Measurements from ENCODE around the gene COG8. TPM values are rescaled to one million over a fixed set of nuclear protein-coding genes. Genes with fewer than 3 reads are reported as not detected.
"Not testable (repeated sequence)": the region's sequence is repeated elsewhere in the genome, so short reads cannot be mapped to it uniquely, and the experiment has no call there.

COG8 gene
- total RNA-seq, 4 donors from 2014 or later, result 26.8 to 50.6 (median 39.4) TPM

DNA sequence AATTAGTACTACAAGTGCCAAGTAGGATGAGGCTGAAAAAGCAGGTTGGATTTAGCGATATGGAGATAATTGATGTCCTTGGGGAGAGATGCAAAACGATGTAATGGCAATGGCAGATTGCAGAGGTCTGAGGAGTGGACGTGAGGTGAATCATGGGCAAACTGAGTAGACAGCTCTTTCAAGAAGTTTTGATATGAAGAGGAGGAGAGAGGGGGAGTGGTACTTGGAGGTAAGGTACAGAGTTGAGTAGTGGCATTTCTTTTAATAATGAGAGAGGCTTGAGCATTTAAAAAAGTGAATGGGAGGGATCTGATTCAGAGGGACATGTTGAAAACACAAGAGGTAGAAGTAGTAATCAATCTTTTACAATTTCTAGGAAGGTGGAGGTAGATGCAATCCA, 46.0 kb downstream of the COG8 start:
- ATAC-seq (ENCODE audit: low FRiP score) (no peak), DNase-seq (ENCODE audit: low spot score) (no peak)
- TF ChIP-seq, protein P1, sequence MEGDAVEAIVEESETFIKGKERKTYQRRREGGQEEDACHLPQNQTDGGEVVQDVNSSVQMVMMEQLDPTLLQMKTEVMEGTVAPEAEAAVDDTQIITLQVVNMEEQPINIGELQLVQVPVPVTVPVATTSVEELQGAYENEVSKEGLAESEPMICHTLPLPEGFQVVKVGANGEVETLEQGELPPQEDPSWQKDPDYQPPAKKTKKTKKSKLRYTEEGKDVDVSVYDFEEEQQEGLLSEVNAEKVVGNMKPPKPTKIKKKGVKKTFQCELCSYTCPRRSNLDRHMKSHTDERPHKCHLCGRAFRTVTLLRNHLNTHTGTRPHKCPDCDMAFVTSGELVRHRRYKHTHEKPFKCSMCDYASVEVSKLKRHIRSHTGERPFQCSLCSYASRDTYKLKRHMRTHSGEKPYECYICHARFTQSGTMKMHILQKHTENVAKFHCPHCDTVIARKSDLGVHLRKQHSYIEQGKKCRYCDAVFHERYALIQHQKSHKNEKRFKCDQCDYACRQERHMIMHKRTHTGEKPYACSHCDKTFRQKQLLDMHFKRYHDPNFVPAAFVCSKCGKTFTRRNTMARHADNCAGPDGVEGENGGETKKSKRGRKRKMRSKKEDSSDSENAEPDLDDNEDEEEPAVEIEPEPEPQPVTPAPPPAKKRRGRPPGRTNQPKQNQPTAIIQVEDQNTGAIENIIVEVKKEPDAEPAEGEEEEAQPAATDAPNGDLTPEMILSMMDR (IDR thresholded peaks at IDR 0.05), result no peak

DNA sequence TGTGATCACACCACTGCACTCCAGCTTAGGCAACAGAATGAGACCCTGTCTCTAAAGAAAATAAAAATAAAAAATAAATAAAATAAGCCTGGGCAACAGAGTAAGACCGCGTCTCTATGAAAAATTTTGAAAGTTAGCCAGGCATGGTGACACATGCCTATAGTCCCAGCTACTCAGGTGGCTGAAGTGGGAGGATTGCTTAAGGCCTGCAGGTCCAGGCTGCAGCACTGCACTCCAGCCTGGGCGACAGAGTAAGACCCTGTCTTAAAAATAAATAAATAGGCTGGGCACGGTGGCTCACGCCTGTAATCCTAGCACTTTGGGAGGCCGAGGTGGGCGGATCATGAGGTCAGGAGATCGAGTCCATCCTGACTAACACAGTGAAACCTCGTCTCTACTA, 47.7 kb downstream of the COG8 start:
- ATAC-seq (ENCODE audit: low FRiP score), result not testable (repeated sequence)

DNA sequence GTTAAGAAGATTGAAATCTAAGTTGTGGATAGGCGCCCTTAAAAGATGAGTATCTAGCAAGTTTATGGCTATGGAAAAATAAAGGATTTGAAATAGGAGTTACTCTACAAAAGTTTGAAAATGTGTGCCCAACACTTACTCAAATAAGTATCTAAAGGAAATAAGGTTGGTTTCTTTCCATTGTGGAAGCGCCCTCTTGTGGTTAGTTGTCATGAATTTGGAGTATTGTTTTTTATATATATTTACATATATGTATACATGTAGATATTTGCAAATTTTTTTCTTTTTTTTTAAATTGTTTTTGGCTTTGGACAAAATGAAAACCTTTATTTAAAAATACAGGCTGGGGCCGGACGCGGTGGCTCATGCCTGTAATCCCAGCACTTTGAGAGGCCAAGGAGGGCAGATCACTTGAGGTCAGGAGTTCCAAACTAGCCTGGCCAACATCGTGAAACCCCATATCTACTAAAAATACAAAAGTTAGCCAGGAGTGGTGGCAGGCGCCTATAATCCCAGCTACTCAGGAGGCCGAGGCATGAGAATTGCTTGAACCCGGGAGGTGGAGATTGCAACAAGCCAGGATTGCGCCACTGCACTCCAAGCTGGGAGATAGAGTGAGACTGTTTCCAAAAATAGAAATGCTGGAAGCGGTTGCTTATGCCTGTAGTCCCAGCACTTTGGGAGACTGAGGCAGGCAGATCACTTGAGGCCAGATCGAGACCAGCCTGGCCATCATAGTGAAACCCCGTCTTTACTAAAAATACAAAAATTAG, 52.2 kb downstream of the COG8 start:
- peak; percentile 28 for DNase-seq (ENCODE audit: low spot score)
- TF ChIP-seq, protein P1 (IDR thresholded peaks at IDR 0.05), result no peak
- no peak for ATAC-seq (ENCODE audit: low FRiP score)

More for the DNA sequence above, 47.7 kb downstream of the COG8 start:
- DNase-seq (ENCODE audit: low spot score), result not testable (repeated sequence)

DNA sequence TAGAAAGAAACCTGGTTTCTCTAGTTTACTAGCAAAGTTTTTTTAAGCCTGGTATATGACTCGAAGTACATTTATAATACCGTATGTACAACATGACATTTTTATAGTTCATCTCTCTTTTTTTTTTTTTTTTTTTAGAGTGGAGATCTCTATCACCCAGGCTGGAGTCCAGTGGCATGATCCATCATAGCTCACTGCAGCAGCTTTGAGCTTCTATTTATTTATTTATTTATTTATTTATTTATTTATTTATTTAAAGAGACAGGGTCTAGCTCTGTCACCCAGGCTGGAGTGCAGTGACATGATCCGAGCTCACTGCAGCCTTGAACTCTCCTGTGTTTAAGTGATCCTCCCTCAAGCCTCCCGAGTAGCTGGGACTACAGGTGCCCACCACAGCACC, 54.1 kb downstream of the COG8 start:
- ATAC-seq (ENCODE audit: low FRiP score), result no peak
- TF ChIP-seq, protein P1 (IDR thresholded peaks at IDR 0.05), result no peak
- DNase-seq (ENCODE audit: low spot score), result no peak

DNA sequence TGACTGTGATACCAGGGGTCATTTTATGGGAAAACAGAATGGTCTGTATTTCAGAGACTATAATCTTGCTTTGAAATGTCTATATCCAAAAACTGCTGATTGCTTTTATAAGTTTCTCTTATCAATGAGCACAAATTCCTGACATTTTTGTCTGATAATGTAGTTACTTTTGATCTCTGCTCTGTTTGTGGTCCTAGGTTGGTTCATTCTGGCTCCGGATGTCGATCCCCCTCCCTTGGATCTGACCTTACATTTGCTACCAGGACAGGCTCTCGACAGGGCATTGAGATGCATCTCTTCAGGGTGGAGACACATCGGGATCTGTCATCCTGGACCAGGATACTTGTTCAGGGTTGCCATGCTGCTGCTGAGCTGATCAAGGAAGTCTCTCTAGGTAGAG, 55.5 kb downstream of the COG8 start:
- TF ChIP-seq, protein P1 (IDR thresholded peaks at IDR 0.05), result no peak
- DNase-seq (ENCODE audit: low spot score) (no peak), ATAC-seq (ENCODE audit: low FRiP score) (no peak)

DNA sequence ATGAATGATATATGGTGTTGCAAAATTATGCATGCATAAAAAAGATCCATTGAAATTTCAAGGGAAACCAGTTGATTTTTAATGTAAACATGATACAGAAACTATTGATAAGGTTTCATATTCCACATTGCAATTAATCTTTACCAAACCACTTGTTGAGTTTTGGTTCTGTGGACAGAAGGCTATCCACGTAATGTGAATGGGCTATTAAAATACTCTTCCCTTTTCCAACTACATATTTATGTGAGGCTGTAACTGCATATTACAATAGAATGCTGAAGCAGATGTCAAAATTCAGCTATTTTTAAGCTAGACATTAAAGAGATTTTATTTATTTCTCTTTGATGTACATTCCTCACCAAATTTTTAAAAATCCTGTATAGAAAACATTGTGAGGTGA, 62.0 kb downstream of the COG8 start:
- TF ChIP-seq, protein P1 (IDR thresholded peaks at IDR 0.05), result no peak
- DNase-seq (ENCODE audit: low spot score) (no peak), ATAC-seq (ENCODE audit: low FRiP score) (no peak)

Other genes starting within 250 kb of the COG8 start
- 1 to 10 TPM in 2 of 4 donors, under 1 TPM in 2; 0.36 to 2.2 (median 1.2) TPM for gene HAS3, start 233.9 kb downstream of the COG8 start, total RNA-seq
- gene CHTF8, start 207.0 kb downstream of the COG8 start, total RNA-seq, result 10 to 100 TPM; 53.7 to 61.3 (median 57.4) TPM
- 10 to 100 TPM; 32.9 to 85.7 (median 35.9) TPM for gene UTP4, start 206.9 kb downstream of the COG8 start, total RNA-seq
- 10 to 100 TPM; 49.7 to 80.9 (median 59.3) TPM for gene SNTB2, start 152.4 kb downstream of the COG8 start, total RNA-seq
- 10 to 100 TPM; 26.6 to 39.0 (median 34.1) TPM for gene VPS4A, start 28.2 kb downstream of the COG8 start, total RNA-seq
- gene PDF, start 9.0 kb downstream of the COG8 start, total RNA-seq, result 10 to 100 TPM; 12.8 to 25.0 (median 19.1) TPM
- 10 to 100 TPM; 14.7 to 56.8 (median 17.1) TPM for gene NIP7, start 208 bp upstream of the COG8 start, total RNA-seq
- not detected for gene TMED6, start 12.2 kb upstream of the COG8 start, total RNA-seq
- gene TERF2, start 46.4 kb upstream of the COG8 start, total RNA-seq, result 10 to 100 TPM; 12.2 to 25.5 (median 17.0) TPM
- gene CYB5B, start 85.1 kb upstream of the COG8 start, total RNA-seq, result 10 to 100 TPM; 32.0 to 41.8 (median 36.2) TPM
- gene NFAT5, start 226.4 kb upstream of the COG8 start, total RNA-seq, result 10 to 100 TPM; 43.5 to 59.3 (median 50.8) TPM